ENCODE results near the gene DCDC2C. TPM values are rescaled to one million over a fixed set of nuclear protein-coding genes. Genes with fewer than 3 reads are reported as not detected.

DCDC2C gene
- total RNA-seq, 2 donors from 2014 or later: not detected

- no peaks in the 10 kb centered on the region for H3K9me3 ChIP-seq
- no peak for DNase-seq
- intact Hi-C loops (cut with DNase I): no loop called here
- H3K4me3 ChIP-seq: no peak overlapping the region
- TF ChIP-seq, protein P1, sequence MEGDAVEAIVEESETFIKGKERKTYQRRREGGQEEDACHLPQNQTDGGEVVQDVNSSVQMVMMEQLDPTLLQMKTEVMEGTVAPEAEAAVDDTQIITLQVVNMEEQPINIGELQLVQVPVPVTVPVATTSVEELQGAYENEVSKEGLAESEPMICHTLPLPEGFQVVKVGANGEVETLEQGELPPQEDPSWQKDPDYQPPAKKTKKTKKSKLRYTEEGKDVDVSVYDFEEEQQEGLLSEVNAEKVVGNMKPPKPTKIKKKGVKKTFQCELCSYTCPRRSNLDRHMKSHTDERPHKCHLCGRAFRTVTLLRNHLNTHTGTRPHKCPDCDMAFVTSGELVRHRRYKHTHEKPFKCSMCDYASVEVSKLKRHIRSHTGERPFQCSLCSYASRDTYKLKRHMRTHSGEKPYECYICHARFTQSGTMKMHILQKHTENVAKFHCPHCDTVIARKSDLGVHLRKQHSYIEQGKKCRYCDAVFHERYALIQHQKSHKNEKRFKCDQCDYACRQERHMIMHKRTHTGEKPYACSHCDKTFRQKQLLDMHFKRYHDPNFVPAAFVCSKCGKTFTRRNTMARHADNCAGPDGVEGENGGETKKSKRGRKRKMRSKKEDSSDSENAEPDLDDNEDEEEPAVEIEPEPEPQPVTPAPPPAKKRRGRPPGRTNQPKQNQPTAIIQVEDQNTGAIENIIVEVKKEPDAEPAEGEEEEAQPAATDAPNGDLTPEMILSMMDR (IDR thresholded peaks at IDR 0.05): no peak
- H3K27me3 ChIP-seq: no peaks in the 10 kb centered on the region
- no peaks in the 10 kb centered on the region for H3K36me3 ChIP-seq
- H3K4me1 ChIP-seq: no peaks in the 10 kb centered on the region
- H3K27ac ChIP-seq: no peak overlapping the region
- no peak overlapping the region for H3K9ac ChIP-seq (ENCODE audit: low read depth in 2 of 2, low read length in 2 of 2)
Measured at GRCh38 chr2:3838348-3838747, 135.0 kb downstream of the DCDC2C start.

GRCh38 chr2:3839476-3839875 lies 136.1 kb downstream of the DCDC2C start:
- no peaks in the 10 kb centered on the region for H3K9me3 ChIP-seq
- H3K27ac ChIP-seq: no peak overlapping the region
- no peaks in the 10 kb centered on the region for H3K4me1 ChIP-seq
- H3K9ac ChIP-seq (ENCODE audit: low read depth in 2 of 2, low read length in 2 of 2): no peak overlapping the region
- intact Hi-C loops (cut with DNase I): no loop called here
- no peak for DNase-seq
- H3K27me3 ChIP-seq: no peaks in the 10 kb centered on the region
- no peak overlapping the region for H3K4me3 ChIP-seq
- TF ChIP-seq, protein P1 (IDR thresholded peaks at IDR 0.05): no peak
- H3K36me3 ChIP-seq: no peaks in the 10 kb centered on the region

GRCh38 chr2:3840611-3841155 lies 137.3 kb downstream of the DCDC2C start:
- intact Hi-C loops (cut with DNase I): no loop called here
- H3K27ac ChIP-seq: no peak overlapping the region
- no peak for DNase-seq
- H3K9ac ChIP-seq (ENCODE audit: low read depth in 2 of 2, low read length in 2 of 2): no peak overlapping the region
- TF ChIP-seq, protein P1 (IDR thresholded peaks at IDR 0.05): no peak
- no peak overlapping the region for H3K4me3 ChIP-seq
- no peaks in the 10 kb centered on the region for H3K36me3 ChIP-seq
- no peaks in the 10 kb centered on the region for H3K27me3 ChIP-seq
- H3K4me1 ChIP-seq: no peaks in the 10 kb centered on the region
- no peaks in the 10 kb centered on the region for H3K9me3 ChIP-seq

DNA sequence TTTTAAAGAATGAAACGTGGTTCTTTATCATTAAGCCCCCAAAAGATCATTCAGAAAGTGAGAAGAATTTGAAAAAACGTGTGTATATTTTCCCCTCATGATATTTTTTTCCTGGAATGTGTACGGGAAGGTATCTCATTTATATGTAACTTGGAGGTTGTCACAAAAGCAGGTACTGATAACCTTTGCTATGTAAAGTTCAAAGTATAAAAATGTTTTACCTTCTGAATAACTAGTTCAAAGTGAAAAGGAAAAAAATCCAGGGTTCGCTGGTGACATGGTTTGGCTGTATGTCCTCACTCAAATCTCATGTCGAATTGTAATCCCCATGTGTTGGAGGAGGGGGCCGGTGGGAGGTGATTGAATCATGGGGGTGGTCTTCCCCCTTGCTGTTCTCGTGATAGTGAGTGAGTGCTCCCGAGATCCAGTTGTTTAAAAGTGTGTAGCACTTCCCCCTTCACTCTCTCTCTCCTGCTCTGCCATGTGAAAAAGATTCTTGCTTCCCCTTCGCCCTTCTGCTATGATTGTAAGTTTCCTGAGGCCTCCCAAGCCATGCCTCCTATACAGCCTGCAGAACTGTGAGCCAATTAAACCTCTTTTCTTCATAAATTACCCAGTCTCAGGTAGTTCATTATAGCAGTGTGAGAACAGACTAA lies 144.2 kb downstream of the DCDC2C start:
- intact Hi-C loops (cut with DNase I): no loop called here
- TF ChIP-seq, protein P1 (IDR thresholded peaks at IDR 0.05): no peak
- Histone ChIP-seq H3K9ac (ENCODE audit: low read depth in 2 of 2, low read length in 2 of 2) (no peak overlapping the region), H3K9me3 (no peaks in the 10 kb centered on the region), H3K4me3 (no peak overlapping the region), H3K27me3 (no peaks in the 10 kb centered on the region), H3K27ac (no peak overlapping the region), H3K36me3 (no peaks in the 10 kb centered on the region), H3K4me1 (no peaks in the 10 kb centered on the region)
- DNase-seq: no peak

DNA sequence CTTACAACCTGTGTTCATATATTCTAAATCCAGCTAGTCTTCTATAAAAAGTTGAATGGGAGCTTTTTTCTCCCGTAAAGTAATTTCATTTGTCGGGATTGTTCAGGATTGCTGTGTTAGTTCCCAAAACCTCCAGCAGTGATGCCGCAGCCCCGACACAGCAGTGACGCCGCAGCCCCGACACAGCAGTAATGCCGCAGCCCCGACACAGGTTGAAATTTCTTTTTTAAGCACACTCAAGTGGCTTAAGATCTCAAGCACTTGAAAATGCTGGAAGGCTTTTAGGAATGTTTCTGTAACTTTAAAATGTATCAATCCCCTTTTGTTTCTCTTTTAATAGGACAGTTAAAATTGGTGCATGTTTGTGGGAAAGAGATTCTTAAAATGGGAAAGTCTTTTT lies 145.4 kb downstream of the DCDC2C start:
- TF ChIP-seq, protein P1 (IDR thresholded peaks at IDR 0.05): no peak
- H3K4me3 ChIP-seq: no peak overlapping the region
- H3K9me3 ChIP-seq: no peaks in the 10 kb centered on the region
- no peak overlapping the region for H3K27ac ChIP-seq
- no peak overlapping the region for H3K9ac ChIP-seq (ENCODE audit: low read depth in 2 of 2, low read length in 2 of 2)
- intact Hi-C loops (cut with DNase I): no loop called here
- no peaks in the 10 kb centered on the region for H3K27me3 ChIP-seq
- no peaks in the 10 kb centered on the region for H3K36me3 ChIP-seq
- DNase-seq: no peak
- no peaks in the 10 kb centered on the region for H3K4me1 ChIP-seq
